MM.1S (cell line): ENCODE measurements around the gene BCAR3.

Source experiments
- DNase-seq: peaks from one replicate; pipeline ENCODE4 v3.0.0-alpha.2; 2015
- H2AFZ ChIP-seq: fragments of 300-600 bp; sonication (generic); 2 replicates; pipeline ENCODE4 v1.6.0; 2016; ENCODE audit warnings: antibody characterized with exemption, low read length
- H3F3A ChIP-seq: fragments of 300-600 bp; sonication (generic); 2 replicates; pipeline ENCODE4 v1.6.1; 2016; ENCODE audit warnings: mild to moderate bottlenecking, antibody characterized with exemption, low read length, moderate library complexity, mixed read lengths; ENCODE audit not compliant: insufficient read depth
- H3K27ac ChIP-seq: fragments of 300-600 bp; sonication (generic); 2 replicates; pipeline ENCODE4 v1.5.1; 2016; ENCODE audit warnings: mild to moderate bottlenecking, low read length
- H3K27me3 ChIP-seq: fragments of 300-600 bp; sonication (generic); replicated peaks from 2 replicates; pipeline ENCODE4 v1.6.0; 2016; ENCODE audit warnings: low read length; ENCODE audit not compliant: insufficient read depth
- H3K36me3 ChIP-seq: fragments of 300-600 bp; sonication (generic); replicated peaks from 2 replicates; pipeline ENCODE4 v1.6.1; 2016; ENCODE audit warnings: mild to moderate bottlenecking, low read length, mixed read lengths; ENCODE audit not compliant: insufficient read depth
- H3K4me1 ChIP-seq: fragments of 300-600 bp; sonication (generic); 2 replicates; pipeline ENCODE4 v1.6.1; 2016; ENCODE audit warnings: low read length, mixed read lengths
- H3K4me2 ChIP-seq: fragments of 300-600 bp; sonication (generic); 2 replicates; pipeline ENCODE4 v1.6.0; 2016; ENCODE audit warnings: low read depth, low read length
- H3K4me3 ChIP-seq: fragments of 300-600 bp; sonication (generic); 2 replicates; pipeline ENCODE4 v1.5.1; 2016; ENCODE audit warnings: low read length, mixed read lengths
- H3K79me2 ChIP-seq: fragments of 300-600 bp; sonication (generic); 2 replicates; pipeline ENCODE4 v1.6.1; 2016; ENCODE audit warnings: mixed run types, low read length, mixed read lengths
- H3K9ac ChIP-seq: fragments of 300-600 bp; sonication (generic); 2 replicates; pipeline ENCODE4 v1.6.1; 2016; ENCODE audit warnings: low read length, mixed read lengths
- H3K9me2 ChIP-seq: fragments of 300-600 bp; sonication (generic); replicated peaks from 2 replicates; pipeline ENCODE4 v1.6.1; 2016; ENCODE audit warnings: mild to moderate bottlenecking, low read length, mixed read lengths; ENCODE audit not compliant: insufficient read depth
- H3K9me3 ChIP-seq: fragments of 300-600 bp; sonication (generic); replicated peaks from 2 replicates; pipeline ENCODE4 v1.6.1; 2016; ENCODE audit warnings: mild to moderate bottlenecking, low read length, mixed read lengths; ENCODE audit not compliant: insufficient read depth
- H4K20me1 ChIP-seq: fragments of 300-600 bp; sonication (generic); 2 replicates; pipeline ENCODE4 v1.6.1; 2016; ENCODE audit warnings: mild to moderate bottlenecking, low read length, moderate library complexity, mixed read lengths; ENCODE audit not compliant: insufficient read depth
- CTCF ChIP-seq: fragments of 300-600 bp; sonication (generic); IDR thresholded peaks from 2 replicates; pipeline ENCODE4 v1.5.1; 2016; ENCODE audit warnings: antibody characterized with exemption, low read length, mixed read lengths
- EZH2 ChIP-seq: fragments of 300-600 bp; sonication (generic); optimal IDR thresholded peaks from 2 replicates; pipeline ENCODE3; 2017; ENCODE audit warnings: low read depth, mild to moderate bottlenecking, antibody characterized with exemption, low read length, mixed read lengths
- EZH2phosphoT487 ChIP-seq: fragments of 300-600 bp; sonication (generic); IDR thresholded peaks from 2 replicates; pipeline ENCODE4 v1.6.1; 2018; ENCODE audit warnings: antibody characterized with exemption, low read length

The BCAR3 gene

GRCh38 chr1:93670141-93670540 lies 11.5 kb downstream of the BCAR3 start:
- TF ChIP-seq EZH2, result no peak
- TF ChIP-seq CTCF, result no peak
- no peak for TF ChIP-seq EZH2phosphoT487
- H3K9ac ChIP-seq, result no peak overlapping the region
- H3K4me2 ChIP-seq, result no peak overlapping the region
- no peak overlapping the region for H3K27ac ChIP-seq
- H3K9me2 ChIP-seq, result no peaks in the 10 kb centered on the region
- H3K4me1 ChIP-seq, result no peaks in the 10 kb centered on the region
- no peak for DNase-seq
- H4K20me1 ChIP-seq, result no peaks in the 10 kb centered on the region
- no peak overlapping the region for H3K4me3 ChIP-seq
- no peaks in the 10 kb centered on the region for H3K27me3 ChIP-seq
- no peaks in the 10 kb centered on the region for H3K9me3 ChIP-seq
- H3F3A ChIP-seq, result no peaks in the 10 kb centered on the region
- H3K36me3 ChIP-seq, result no peaks in the 10 kb centered on the region
- no peak overlapping the region for H2AFZ ChIP-seq
- no peaks in the 10 kb centered on the region for H3K79me2 ChIP-seq

- Histone ChIP-seq H3K4me3 (no peak overlapping the region), H3F3A (no peaks in the 10 kb centered on the region), H3K27me3 (no peaks in the 10 kb centered on the region), H3K36me3 (no peaks in the 10 kb centered on the region), H3K9me3 (no peaks in the 10 kb centered on the region), H2AFZ (no peak overlapping the region), H3K4me2 (no peak overlapping the region), H3K9me2 (no peaks in the 10 kb centered on the region), H3K79me2 (no peaks in the 10 kb centered on the region), H3K9ac (no peak overlapping the region), H3K27ac (no peak overlapping the region), H3K4me1 (no peaks in the 10 kb centered on the region), H4K20me1 (no peaks in the 10 kb centered on the region)
- DNase-seq, result no peak
- TF ChIP-seq EZH2phosphoT487 (no peak), EZH2 (no peak), CTCF (no peak)
Observed at GRCh38 chr1:93669369-93669768, 12.3 kb downstream of the BCAR3 start.

- no peak overlapping the region for H3K4me2 ChIP-seq
- no peak overlapping the region for H2AFZ ChIP-seq
- H3K79me2 ChIP-seq, result no peaks in the 10 kb centered on the region
- no peaks in the 10 kb centered on the region for H3K9me3 ChIP-seq
- H3K36me3 ChIP-seq, result no peaks in the 10 kb centered on the region
- no peak overlapping the region for H3K9ac ChIP-seq
- no peaks in the 10 kb centered on the region for H3F3A ChIP-seq
- H3K27ac ChIP-seq, result no peak overlapping the region
- no peaks in the 10 kb centered on the region for H3K27me3 ChIP-seq
- DNase-seq, result no peak
- TF ChIP-seq EZH2 (no peak), EZH2phosphoT487 (no peak), CTCF (no peak)
- no peaks in the 10 kb centered on the region for H4K20me1 ChIP-seq
- no peak overlapping the region for H3K4me3 ChIP-seq
- no peaks in the 10 kb centered on the region for H3K9me2 ChIP-seq
- no peaks in the 10 kb centered on the region for H3K4me1 ChIP-seq
Observed at GRCh38 chr1:93668951-93669350, 12.7 kb downstream of the BCAR3 start.

- Histone ChIP-seq H3K4me3 (no peak overlapping the region), H3K27ac (no peak overlapping the region), H3K27me3 (no peaks in the 10 kb centered on the region), H2AFZ (no peak overlapping the region), H3K9me2 (no peaks in the 10 kb centered on the region), H3F3A (no peaks in the 10 kb centered on the region), H3K4me1 (no peaks in the 10 kb centered on the region), H3K36me3 (no peaks in the 10 kb centered on the region), H3K9ac (no peak overlapping the region), H4K20me1 (no peaks in the 10 kb centered on the region), H3K79me2 (no peaks in the 10 kb centered on the region), H3K4me2 (no peak overlapping the region), H3K9me3 (no peaks in the 10 kb centered on the region)
- no peak for TF ChIP-seq EZH2phosphoT487
- TF ChIP-seq CTCF, result no peak
- TF ChIP-seq EZH2, result no peak
- DNase-seq, result no peak
Observed at GRCh38 chr1:93668121-93668520, 13.5 kb downstream of the BCAR3 start.
